B cell (primary cell): Measurements from ENCODE around the gene OTUD3.

Experiments used
- EZH2 ChIP-seq: IDR thresholded peaks from 2 replicates; pipeline ENCODE4 v1.6.1; 2012; ENCODE audit warnings: borderline replicate concordance, low read depth, mild to moderate bottlenecking, moderate library complexity, low read length; ENCODE audit not compliant: insufficient read depth, poor library complexity, severe bottlenecking
- TF ChIP-seq, protein P1 (sequence below): fragments of 200-600 bp; IDR thresholded peaks from one replicate; pipeline ENCODE4 v1.8.0; 2022; ENCODE audit warnings: antibody characterized with exemption, mild to moderate bottlenecking

DNA sequence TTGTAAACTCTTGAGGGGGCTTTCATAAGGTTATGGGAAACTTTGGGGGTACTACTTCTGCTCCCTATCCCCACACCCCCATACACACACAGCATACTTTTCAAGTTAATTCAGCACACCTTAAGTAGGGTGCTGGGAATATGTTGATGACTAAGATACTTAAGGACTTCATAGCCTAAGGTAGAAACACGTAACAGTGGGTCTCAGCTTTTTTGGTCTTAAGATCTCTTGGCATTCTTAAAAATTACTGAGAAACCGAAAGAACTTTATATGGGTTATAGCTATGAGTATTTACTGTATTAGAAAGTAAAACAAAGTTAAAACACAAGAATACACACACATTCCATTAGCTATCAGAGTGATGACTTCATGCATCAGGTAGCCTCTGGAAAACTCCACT lies 2.1 kb downstream of the OTUD3 start:
- TF ChIP-seq EZH2: no peak
- TF ChIP-seq, protein P1, sequence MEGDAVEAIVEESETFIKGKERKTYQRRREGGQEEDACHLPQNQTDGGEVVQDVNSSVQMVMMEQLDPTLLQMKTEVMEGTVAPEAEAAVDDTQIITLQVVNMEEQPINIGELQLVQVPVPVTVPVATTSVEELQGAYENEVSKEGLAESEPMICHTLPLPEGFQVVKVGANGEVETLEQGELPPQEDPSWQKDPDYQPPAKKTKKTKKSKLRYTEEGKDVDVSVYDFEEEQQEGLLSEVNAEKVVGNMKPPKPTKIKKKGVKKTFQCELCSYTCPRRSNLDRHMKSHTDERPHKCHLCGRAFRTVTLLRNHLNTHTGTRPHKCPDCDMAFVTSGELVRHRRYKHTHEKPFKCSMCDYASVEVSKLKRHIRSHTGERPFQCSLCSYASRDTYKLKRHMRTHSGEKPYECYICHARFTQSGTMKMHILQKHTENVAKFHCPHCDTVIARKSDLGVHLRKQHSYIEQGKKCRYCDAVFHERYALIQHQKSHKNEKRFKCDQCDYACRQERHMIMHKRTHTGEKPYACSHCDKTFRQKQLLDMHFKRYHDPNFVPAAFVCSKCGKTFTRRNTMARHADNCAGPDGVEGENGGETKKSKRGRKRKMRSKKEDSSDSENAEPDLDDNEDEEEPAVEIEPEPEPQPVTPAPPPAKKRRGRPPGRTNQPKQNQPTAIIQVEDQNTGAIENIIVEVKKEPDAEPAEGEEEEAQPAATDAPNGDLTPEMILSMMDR: no peak
